Measurements from ENCODE around the gene SEPTIN3.

SEPTIN3 gene

GRCh38 chr22:42013385-42013784 is 44.1 kb downstream of the SEPTIN3 start:
- DNase-seq (ENCODE audit: low read depth, low spot score) = no peak

- DNase-seq (ENCODE audit: low read depth, low spot score) = no peak
Measured at GRCh38 chr22:42016111-42016510, 46.9 kb downstream of the SEPTIN3 start.

GRCh38 chr22:42018224-42018623 is 49.0 kb downstream of the SEPTIN3 start:
- no peak for DNase-seq (ENCODE audit: low read depth, low spot score)

Measured in ELF-1 (cell line).